ENCODE data around the gene NR2F1-AS1. TPM values are rescaled to one million over a fixed set of nuclear protein-coding genes. Genes with fewer than 3 reads are reported as not detected.
A peak's percentile ranks its signal among the peaks of the same experiment; 100 is the strongest.

Gene NR2F1-AS1
- total and polyA plus RNA-seq, 2 of the 4 experiments (the other 2 are of a cell fraction) = 12.5 to 12.8 TPM

DNA sequence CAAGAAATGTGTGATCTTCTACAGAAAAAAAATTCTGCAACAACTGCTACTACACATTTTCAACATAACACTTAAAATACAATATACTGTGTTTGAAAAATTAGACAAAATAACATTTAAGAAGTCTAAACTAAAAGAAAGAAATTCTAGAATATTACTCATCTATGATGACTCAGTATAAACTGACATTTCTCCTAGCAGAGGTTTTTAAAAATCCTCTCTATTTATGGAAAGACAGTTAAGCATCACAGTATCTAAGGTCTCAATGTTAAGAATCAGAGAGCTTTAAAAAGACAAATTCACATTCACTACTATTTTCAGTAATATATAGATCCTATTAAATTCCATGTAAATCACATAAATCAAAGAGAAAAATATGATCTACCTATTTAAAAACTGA is 61.3 kb downstream of the NR2F1-AS1 start:
- BruUV-seq (replicated peaks) = no TSS peak
- H2BK15ac ChIP-seq (ENCODE audit: low read depth, low read length) = no peak overlapping the region
- peak overlapping the region; percentile 44; the same call in 1 of the 2 replicates for H3K4me2 ChIP-seq (ENCODE audit: low read depth, low read length)
- peak overlapping the region; percentile 51; the same call in 1 of the 2 replicates for H3K56ac ChIP-seq (ENCODE audit: extremely low read depth, insufficient read depth, low read length)
- no peak overlapping the region for H2AK9ac ChIP-seq (replicated peaks; ENCODE audit: low read depth, low read length, poor library complexity)
- peaks cover 14% of the 10 kb centered on the region for H3K9me3 ChIP-seq (ENCODE audit: control insufficient read depth, insufficient read depth, low read length)
- POLR2A ChIA-PET (ENCODE audit: unreplicated experiment) = no interaction called here
- ATAC-seq (ENCODE audit: low read depth) (peak; percentile 87), DNase-seq (peak; percentile 59)
- H4K5ac ChIP-seq (ENCODE audit: low read depth, low read length) = no peak overlapping the region
- H3K36me3 ChIP-seq (ENCODE audit: control insufficient read depth, insufficient read depth, low read length) = peaks cover 14% of the 10 kb centered on the region
- in situ Hi-C loops (cut with MboI; ENCODE audit: low sequenced_read_pairs) = no loop called here
- no peak overlapping the region for H4K8ac ChIP-seq (ENCODE audit: low read depth in 2 of 2, low read length in 2 of 2)
- CTCF ChIA-PET = no interaction called here
- H3K9me1 ChIP-seq (ENCODE audit: insufficient read depth, low read length) = no peaks in the 10 kb centered on the region
- dilution Hi-C loops (cut with HindIII; ENCODE audit: low sequenced_read_pairs, unreplicated experiment) = no loop called here
- no peak overlapping the region for H3K9ac ChIP-seq (ENCODE audit: low read depth, low read length)
- H2BK5ac ChIP-seq (ENCODE audit: low read depth, low read length, poor library complexity, severe bottlenecking) = peak overlapping the region; percentile 96
- no peaks in the 10 kb centered on the region for H3K27me3 ChIP-seq (ENCODE audit: control insufficient read depth, insufficient read depth, low read length)
- no peak overlapping the region; the same call in 1 of the 2 replicates for H3K18ac ChIP-seq (ENCODE audit: low read depth, low read length)
- no peak overlapping the region for H2AFZ ChIP-seq (replicated peaks; ENCODE audit: low read length, poor library complexity)
- H3K4me1 ChIP-seq (ENCODE audit: control insufficient read depth, insufficient read depth, low read length) = peaks cover 1% of the 10 kb centered on the region; the same call in 1 of the 2 replicates
- H4K91ac ChIP-seq (ENCODE audit: insufficient read depth, low read depth, low read length) = no peak overlapping the region
- TF ChIP-seq, protein P1, sequence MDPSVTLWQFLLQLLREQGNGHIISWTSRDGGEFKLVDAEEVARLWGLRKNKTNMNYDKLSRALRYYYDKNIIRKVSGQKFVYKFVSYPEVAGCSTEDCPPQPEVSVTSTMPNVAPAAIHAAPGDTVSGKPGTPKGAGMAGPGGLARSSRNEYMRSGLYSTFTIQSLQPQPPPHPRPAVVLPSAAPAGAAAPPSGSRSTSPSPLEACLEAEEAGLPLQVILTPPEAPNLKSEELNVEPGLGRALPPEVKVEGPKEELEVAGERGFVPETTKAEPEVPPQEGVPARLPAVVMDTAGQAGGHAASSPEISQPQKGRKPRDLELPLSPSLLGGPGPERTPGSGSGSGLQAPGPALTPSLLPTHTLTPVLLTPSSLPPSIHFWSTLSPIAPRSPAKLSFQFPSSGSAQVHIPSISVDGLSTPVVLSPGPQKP (IDR thresholded peaks at IDR 0.05; ENCODE audit: borderline replicate concordance, low read depth, low read length) = no peak
- TF ChIP-seq MAFK (IDR thresholded peaks at IDR 0.05; ENCODE audit: low read depth, low read length) (peak; percentile 37; the same call in 1 of the 2 replicates), MAZ (IDR thresholded peaks at IDR 0.05; ENCODE audit: borderline replicate concordance, low read depth, low read length) (no peak), FOS (IDR thresholded peaks at IDR 0.05; ENCODE audit: low read depth, low read length) (no peak), BHLHE40 (IDR thresholded peaks at IDR 0.05; ENCODE audit: low read depth, low read length) (no peak)
- peak overlapping the region; percentile 68 for H2BK120ac ChIP-seq (ENCODE audit: low read depth, low read length)
- H3K27ac ChIP-seq (ENCODE audit: insufficient read depth, low read length) = no peak overlapping the region
- H3K4ac ChIP-seq (ENCODE audit: low read depth, low read length) = no peak overlapping the region
- H3K23ac ChIP-seq (ENCODE audit: low read depth, low read length) = peak overlapping the region; percentile 71; the same call in 1 of the 2 replicates
- intact Hi-C loops (cut with micrococcal nuclease) = no loop called here
- H3K14ac ChIP-seq (replicated peaks; ENCODE audit: low read depth, low read length) = no peak overlapping the region
- no peak overlapping the region for H3K4me3 ChIP-seq (ENCODE audit: insufficient read depth, low read depth, low read length)
- no peak overlapping the region for H2AK5ac ChIP-seq (ENCODE audit: low read depth, low read length)
- no peaks in the 10 kb centered on the region for H4K20me1 ChIP-seq (ENCODE audit: insufficient read depth, low read length)
- peak overlapping the region; percentile 49; the same call in 1 of the 2 replicates for H2BK20ac ChIP-seq (ENCODE audit: low read depth, low read length)
- H3K79me1 ChIP-seq (ENCODE audit: low read depth in 1 of 2, low read length in 2 of 2) = peaks cover 9 to 16% of the 10 kb centered on the region in 2 experiments

Measured in IMR-90 (cell line).